Kidney epithelial cell (primary cell): ENCODE data around the gene BASP1. TPM values are rescaled to one million over a fixed set of nuclear protein-coding genes. Genes with fewer than 3 reads are reported as not detected.
"Not testable (repeated sequence)": the region's sequence is repeated elsewhere in the genome, so short reads cannot be mapped to it uniquely, and the experiment has no call there.

Source experiments
- DNase-seq: peaks from one replicate; pipeline ENCODE4 v3.0.0-alpha.2; 2010; ENCODE audit warnings: low read depth
- H3K27me3 ChIP-seq: 2 replicates; pipeline ENCODE4 v1.6.0; 2011; ENCODE audit warnings: low read length; ENCODE audit not compliant: control insufficient read depth, insufficient read depth
- H3K36me3 ChIP-seq: 2 replicates; pipeline ENCODE4 v1.5.1; 2011; ENCODE audit warnings: low read length; ENCODE audit not compliant: control insufficient read depth, insufficient read depth
- H3K4me3 ChIP-seq: 2 replicates; pipeline ENCODE4 v1.5.1; 2011; ENCODE audit warnings: low read depth, mild to moderate bottlenecking, control low read depth, low read length
- total RNA-seq: library from RNA; depleted of rRNA; stranded (reverse); fragments of >200 nt; gene quantifications from 2 replicates; pipeline ENCODE4 v1.2.3, GENCODE V29; 2015
- TF ChIP-seq, protein P1 (sequence below): IDR thresholded peaks from 2 replicates; pipeline ENCODE4 v1.5.1; 2011; ENCODE audit warnings: mild to moderate bottlenecking, moderate library complexity, low read length, control low read depth, inconsistent platforms; ENCODE audit not compliant: insufficient read depth, poor library complexity, severe bottlenecking

The BASP1 gene
- total RNA-seq, 1 donor from 2014 or later: 120 TPM

DNA sequence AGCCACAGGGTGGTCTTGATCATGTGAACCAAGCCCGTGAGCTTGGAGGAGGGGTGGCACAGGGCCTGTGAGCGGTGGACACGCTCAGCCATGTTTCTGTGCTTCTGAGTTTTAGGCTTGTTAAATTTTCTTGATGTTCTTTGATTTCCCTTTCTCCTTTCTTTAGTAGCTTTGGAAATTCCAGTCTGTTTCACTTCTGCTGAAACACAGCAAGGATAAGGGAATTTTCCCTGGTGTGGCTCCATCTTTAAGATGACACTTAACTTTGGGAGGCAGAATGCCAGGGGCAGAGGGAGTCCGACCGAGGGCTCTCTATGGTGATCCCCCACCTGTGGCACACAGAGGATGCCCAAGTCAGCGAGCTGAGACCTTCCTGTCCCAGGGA lies 29.7 kb upstream of the BASP1 start:
- TF ChIP-seq, protein P1, sequence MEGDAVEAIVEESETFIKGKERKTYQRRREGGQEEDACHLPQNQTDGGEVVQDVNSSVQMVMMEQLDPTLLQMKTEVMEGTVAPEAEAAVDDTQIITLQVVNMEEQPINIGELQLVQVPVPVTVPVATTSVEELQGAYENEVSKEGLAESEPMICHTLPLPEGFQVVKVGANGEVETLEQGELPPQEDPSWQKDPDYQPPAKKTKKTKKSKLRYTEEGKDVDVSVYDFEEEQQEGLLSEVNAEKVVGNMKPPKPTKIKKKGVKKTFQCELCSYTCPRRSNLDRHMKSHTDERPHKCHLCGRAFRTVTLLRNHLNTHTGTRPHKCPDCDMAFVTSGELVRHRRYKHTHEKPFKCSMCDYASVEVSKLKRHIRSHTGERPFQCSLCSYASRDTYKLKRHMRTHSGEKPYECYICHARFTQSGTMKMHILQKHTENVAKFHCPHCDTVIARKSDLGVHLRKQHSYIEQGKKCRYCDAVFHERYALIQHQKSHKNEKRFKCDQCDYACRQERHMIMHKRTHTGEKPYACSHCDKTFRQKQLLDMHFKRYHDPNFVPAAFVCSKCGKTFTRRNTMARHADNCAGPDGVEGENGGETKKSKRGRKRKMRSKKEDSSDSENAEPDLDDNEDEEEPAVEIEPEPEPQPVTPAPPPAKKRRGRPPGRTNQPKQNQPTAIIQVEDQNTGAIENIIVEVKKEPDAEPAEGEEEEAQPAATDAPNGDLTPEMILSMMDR: no peak
- no peak for DNase-seq
- Histone ChIP-seq H3K36me3 (no peaks in the 10 kb centered on the region), H3K4me3 (no peak overlapping the region), H3K27me3 (no peaks in the 10 kb centered on the region)

DNA sequence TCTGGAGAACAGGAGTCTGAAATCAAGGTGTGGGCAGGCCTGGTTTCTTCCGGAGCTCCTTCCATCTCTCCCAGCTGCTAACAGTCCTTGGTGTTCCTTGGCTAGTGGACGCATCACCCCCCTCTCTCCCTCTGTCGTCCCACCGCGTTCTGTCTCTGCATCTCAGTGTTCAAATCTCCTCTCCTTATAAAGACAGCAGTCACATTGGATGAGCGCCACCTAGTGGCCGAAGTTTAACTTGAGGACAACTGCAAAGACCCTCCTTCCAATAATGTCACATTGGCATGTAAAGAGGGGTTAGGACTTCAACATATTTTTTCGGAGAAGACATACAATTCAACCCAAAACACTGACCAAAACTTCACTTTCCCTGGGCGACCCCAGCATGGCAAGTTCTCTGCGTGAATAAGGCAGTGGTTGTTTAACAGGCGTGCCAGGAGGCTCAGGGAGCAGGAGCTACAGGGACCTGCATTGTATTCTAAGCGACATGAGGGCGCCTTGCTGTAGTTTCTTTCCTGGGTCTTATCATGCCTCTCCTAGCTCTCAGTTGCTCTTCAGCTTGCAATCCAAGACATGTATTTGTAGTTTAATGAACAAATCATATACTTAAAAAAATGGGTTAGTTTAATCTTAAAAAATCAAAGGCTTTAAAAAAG lies 27.9 kb upstream of the BASP1 start:
- DNase-seq: no peak
- H3K4me3 ChIP-seq: no peak overlapping the region
- TF ChIP-seq, protein P1: peak; percentile 70
- no peaks in the 10 kb centered on the region for H3K27me3 ChIP-seq
- no peaks in the 10 kb centered on the region for H3K36me3 ChIP-seq

DNA sequence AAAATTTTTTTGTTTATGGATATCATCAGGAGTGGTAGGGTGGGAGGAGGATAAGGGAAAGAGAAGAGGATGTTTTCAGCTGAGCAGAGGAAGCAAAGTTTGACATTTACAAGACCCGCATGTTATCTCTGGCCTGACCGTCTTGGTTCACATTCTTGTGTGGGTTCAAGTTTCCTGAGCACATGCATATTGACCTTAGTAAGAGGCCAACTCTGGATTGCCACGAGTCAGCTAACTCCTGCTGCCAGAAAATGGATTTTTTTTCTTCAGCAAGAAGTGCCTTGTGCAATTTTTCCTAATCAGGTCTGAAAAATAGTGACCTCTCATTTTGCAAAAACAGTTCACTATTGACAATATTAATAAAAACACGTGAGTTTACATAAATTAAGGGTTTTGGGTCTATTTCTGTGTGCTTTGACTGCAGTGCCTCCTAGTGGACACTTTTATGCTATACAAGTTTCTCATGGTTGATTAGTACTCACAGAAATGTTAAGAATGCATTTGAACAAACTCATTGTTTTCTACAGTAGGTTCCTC lies 27.1 kb upstream of the BASP1 start:
- TF ChIP-seq, protein P1: peak; percentile 75
- DNase-seq: no peak

DNA sequence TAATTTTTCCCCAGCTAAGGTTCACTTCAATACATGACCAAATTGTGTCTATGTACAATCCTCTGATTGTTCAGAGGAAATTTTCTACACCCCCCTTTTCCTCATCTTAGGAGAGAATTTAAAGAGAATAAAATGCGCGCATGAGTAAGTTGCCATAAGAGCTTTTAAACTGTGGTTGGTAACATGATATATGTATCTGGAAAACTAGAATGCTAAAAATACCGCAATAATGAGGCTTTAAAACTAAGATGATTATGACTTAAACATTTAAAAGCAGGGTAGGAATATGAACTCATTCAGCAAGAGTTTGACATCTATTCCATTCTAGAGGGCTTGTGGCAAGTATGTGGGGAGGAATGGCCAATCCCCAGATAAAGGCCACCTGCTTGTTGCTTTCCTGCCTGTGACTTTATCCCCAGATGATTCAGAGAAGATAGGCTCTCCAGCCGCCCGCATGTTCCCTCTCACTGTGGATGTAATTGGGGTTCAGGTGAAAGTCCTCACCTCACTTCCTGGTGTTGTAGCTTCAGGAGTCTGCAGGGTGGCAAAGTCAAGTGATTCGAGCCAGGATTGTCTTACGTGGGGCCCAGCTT lies 26.5 kb upstream of the BASP1 start:
- Histone ChIP-seq H3K27me3 (no peaks in the 10 kb centered on the region), H3K36me3 (no peaks in the 10 kb centered on the region), H3K4me3 (no peak overlapping the region)
- no peak for DNase-seq
- TF ChIP-seq, protein P1: no peak

More for the DNA sequence above, 27.1 kb upstream of the BASP1 start:
- Histone ChIP-seq H3K36me3 (no peaks in the 10 kb centered on the region), H3K27me3 (no peaks in the 10 kb centered on the region), H3K4me3 (no peak overlapping the region)

- not testable (repeated sequence) for H3K4me3 ChIP-seq, DNase-seq, H3K36me3 ChIP-seq, H3K27me3 ChIP-seq
Measured at GRCh38 chr5:17191574-17191973, 25.9 kb upstream of the BASP1 start.

GRCh38 chr5:17192191-17192590 lies 25.2 kb upstream of the BASP1 start:
- Histone ChIP-seq H3K4me3 (no peak overlapping the region), H3K27me3 (no peaks in the 10 kb centered on the region), H3K36me3 (no peaks in the 10 kb centered on the region)
- DNase-seq: no peak
- TF ChIP-seq, protein P1: no peak
